GM12891 (cell line): Measurements from ENCODE around the gene C13orf42.

Experiments used
- POLR2A ChIP-seq: IDR thresholded peaks from 2 replicates; pipeline ENCODE4 v1.6.1; 2011; ENCODE audit warnings: low read depth, low read length, control low read depth
- POLR2AphosphoS5 ChIP-seq: IDR thresholded peaks from 2 replicates; pipeline ENCODE4 v1.6.1; 2011; ENCODE audit warnings: low read depth, low read length, control low read depth
- TAF1 ChIP-seq: IDR thresholded peaks from 2 replicates; pipeline ENCODE4 v1.6.1; 2011; ENCODE audit warnings: low read depth, low read length, control low read depth

GRCh38 chr13:51063909-51064308 is 47.2 kb downstream of the C13orf42 start:
- TF ChIP-seq POLR2A (no peak), TAF1 (no peak), POLR2AphosphoS5 (no peak)
